ENCODE results near the gene OR6Y1. TPM values are rescaled to one million over a fixed set of nuclear protein-coding genes. Genes with fewer than 3 reads are reported as not detected.

Gene OR6Y1
- total and polyA plus RNA-seq, 2 donors (not counting 3 experiments of a cell fraction or from before 2014, with no cell fraction given) = not detected

- Histone ChIP-seq H3K9me1 (replicated peaks; ENCODE audit: control insufficient read depth, extremely low read depth, insufficient read depth, low read length) (no peaks in the 10 kb centered on the region), H3K9ac (replicated peaks; ENCODE audit: extremely low read depth, insufficient read depth, low read length) (no peak overlapping the region), H3K4me3 (replicated peaks in 1 of 3; ENCODE audit: insufficient read depth in 1 of 3, low read depth in 1 of 3, low read length in 3 of 3) (no peak overlapping the region), H3K4me1 (ENCODE audit: control insufficient read depth, extremely low read depth, insufficient read depth, low read length) (no peaks in the 10 kb centered on the region), H2AFZ (ENCODE audit: low read depth, low read length) (no peak overlapping the region), H3K27ac (ENCODE audit: insufficient read depth, low read depth, low read length) (no peak overlapping the region), H3K9me3 (replicated peaks; ENCODE audit: control insufficient read depth, insufficient read depth, low read length) (no peaks in the 10 kb centered on the region), H3K36me3 (ENCODE audit: control insufficient read depth in 2 of 2, extremely low read depth in 1 of 2, insufficient read depth in 2 of 2, low read length in 2 of 2) (no peaks in the 10 kb centered on the region), H3K27me3 (ENCODE audit: control insufficient read depth in 2 of 2, insufficient read depth in 2 of 2, low read length in 2 of 2) (no peaks in the 10 kb centered on the region), H3K4me2 (ENCODE audit: insufficient read depth, low read length) (no peak overlapping the region), H3K79me2 (ENCODE audit: control insufficient read depth, insufficient read depth, low read length) (no peaks in the 10 kb centered on the region), H4K20me1 (replicated peaks; ENCODE audit: control insufficient read depth, extremely low read depth, insufficient read depth, low read length) (no peaks in the 10 kb centered on the region)
- FAIRE-seq = no peak
- BruUV-seq (replicated peaks) = no TSS peak
- dilution Hi-C loops (cut with MboI; ENCODE audit: extremely low pct_ligation_motif_present, low sequenced_read_pairs) (no loop called here), intact Hi-C loops (cut with micrococcal nuclease) (no loop called here)
- ChIA-PET POLR2A (no interaction called here), CTCF (interaction anchor here (0.7 to 2.9 kb wide), 2 partner anchors 291 to 1420 kb away, joined by 3 to 49 read pairs; no protein-coding TSS in a partner anchor)
- TF ChIP-seq POLR2A (IDR thresholded peaks at IDR 0.05; ENCODE audit: low read depth, low read length) = no peak
- no peak for TF ChIP-seq CTCF (IDR thresholded peaks at IDR 0.05; ENCODE audit: extremely low read depth in 1 of 2, insufficient read depth in 1 of 2, low read depth in 1 of 2, low read length in 2 of 2)
- no peak for TF ChIP-seq FOS (IDR thresholded peaks at IDR 0.05; ENCODE audit: borderline replicate concordance, insufficient read depth, low read length)
- no peak for TF ChIP-seq EZH2 (IDR thresholded peaks at IDR 0.05; ENCODE audit: borderline replicate concordance, low read depth, low read length, severe bottlenecking)
- TF ChIP-seq POLR2AphosphoS5 (IDR thresholded peaks at IDR 0.05; ENCODE audit: insufficient read depth, low read depth, low read length) = no peak
- TF ChIP-seq GATA2 (IDR thresholded peaks at IDR 0.05; ENCODE audit: insufficient read depth, insufficient read length, low read depth, low read length) = no peak
- TF ChIP-seq, protein P1, sequence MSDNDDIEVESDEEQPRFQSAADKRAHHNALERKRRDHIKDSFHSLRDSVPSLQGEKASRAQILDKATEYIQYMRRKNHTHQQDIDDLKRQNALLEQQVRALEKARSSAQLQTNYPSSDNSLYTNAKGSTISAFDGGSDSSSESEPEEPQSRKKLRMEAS (IDR thresholded peaks at IDR 0.05; ENCODE audit: insufficient read depth, insufficient read length) = no peak
- no peak for TF ChIP-seq MYC (IDR thresholded peaks at IDR 0.05; ENCODE audit: low read depth, low read length)
- no peak for TF ChIP-seq JUN (IDR thresholded peaks at IDR 0.05; ENCODE audit: borderline replicate concordance, insufficient read depth, insufficient read length, low read depth)
- no peak for DNase-seq (ENCODE audit: low read depth, low spot score)
Observed at GRCh38 chr1:158494796-158495195, 59.4 kb downstream of the OR6Y1 start.

Other genes starting within 250 kb of the OR6Y1 start
- not detected in 2 replicates for gene CD1B, start 222.9 kb downstream of the OR6Y1 start, total RNA-seq
- gene CD1B, start 222.9 kb downstream of the OR6Y1 start, polyA plus RNA-seq = not detected in 2 replicates
- not detected in 2 replicates for gene CD1E, start 200.5 kb downstream of the OR6Y1 start, total RNA-seq
- not detected in 2 replicates for gene CD1E, start 200.5 kb downstream of the OR6Y1 start, polyA plus RNA-seq
- gene OR10T2, start 154.9 kb downstream of the OR6Y1 start, total RNA-seq = not detected in 2 replicates
- gene OR10T2, start 154.9 kb downstream of the OR6Y1 start, polyA plus RNA-seq = not detected in 2 replicates
- gene OR10K2, start 128.2 kb downstream of the OR6Y1 start, total RNA-seq = not detected in 2 replicates
- not detected in 2 replicates for gene OR10K2, start 128.2 kb downstream of the OR6Y1 start, polyA plus RNA-seq
- gene OR10K1, start 92.6 kb downstream of the OR6Y1 start, total RNA-seq = not detected in 2 replicates
- not detected in 2 replicates for gene OR10K1, start 92.6 kb downstream of the OR6Y1 start, polyA plus RNA-seq
- not detected in 2 replicates for gene OR10R2, start 82.2 kb downstream of the OR6Y1 start, total RNA-seq
- not detected in 2 replicates for gene OR10R2, start 82.2 kb downstream of the OR6Y1 start, polyA plus RNA-seq
- not detected in 2 replicates for gene OR6P1, start 16.2 kb upstream of the OR6Y1 start, total RNA-seq
- not detected in 2 replicates for gene OR6P1, start 16.2 kb upstream of the OR6Y1 start, polyA plus RNA-seq
- gene OR10X1, start 25.5 kb upstream of the OR6Y1 start, total RNA-seq = not detected in 2 replicates
- gene OR10X1, start 25.5 kb upstream of the OR6Y1 start, polyA plus RNA-seq = not detected in 2 replicates
- gene OR10Z1, start 50.9 kb upstream of the OR6Y1 start, total RNA-seq = not detected in 2 replicates
- gene OR10Z1, start 50.9 kb upstream of the OR6Y1 start, polyA plus RNA-seq = not detected in 2 replicates
- 0.48 and 0.84 TPM in 2 replicates for gene SPTA1, start 132.3 kb upstream of the OR6Y1 start, total RNA-seq
- 0.01 and 0.11 TPM in 2 replicates for gene SPTA1, start 132.3 kb upstream of the OR6Y1 start, polyA plus RNA-seq
- not detected in 2 replicates for gene OR6K2, start 146.2 kb upstream of the OR6Y1 start, total RNA-seq
- gene OR6K2, start 146.2 kb upstream of the OR6Y1 start, polyA plus RNA-seq = not detected in 2 replicates
- not detected in 2 replicates for gene OR6K3, start 166.3 kb upstream of the OR6Y1 start, total RNA-seq
- gene OR6K3, start 166.3 kb upstream of the OR6Y1 start, polyA plus RNA-seq = not detected in 2 replicates
- not detected in 2 replicates for gene OR6K6, start 200.3 kb upstream of the OR6Y1 start, total RNA-seq
- gene OR6K6, start 200.3 kb upstream of the OR6Y1 start, polyA plus RNA-seq = not detected in 2 replicates
- gene OR6N1, start 217.8 kb upstream of the OR6Y1 start, total RNA-seq = not detected in 2 replicates
- not detected in 2 replicates for gene OR6N1, start 217.8 kb upstream of the OR6Y1 start, polyA plus RNA-seq
- gene OR6N2, start 226.8 kb upstream of the OR6Y1 start, total RNA-seq = not detected in 2 replicates
- gene OR6N2, start 226.8 kb upstream of the OR6Y1 start, polyA plus RNA-seq = not detected in 2 replicates